Neural crest cell (in vitro differentiated cells): Measurements from ENCODE around the gene RIOK1. TPM values are rescaled to one million over a fixed set of nuclear protein-coding genes. Genes with fewer than 3 reads are reported as not detected.

ENCODE experiments used
- DNase-seq: peaks from one replicate; pipeline ENCODE4 v3.0.0; 2021; ENCODE audit warnings: low read depth, mixed read lengths, low spot score
- H3K27ac Mint-ChIP-seq: one replicate; pipeline ENCODE4 v1.8.0; 2021; ENCODE audit warnings: mild to moderate bottlenecking, mixed read lengths; ENCODE audit not compliant: unreplicated experiment
- H3K27me3 Mint-ChIP-seq: 2 replicates; pipeline ENCODE4 v1.8.0; 2021; ENCODE audit warnings: low read depth, mild to moderate bottlenecking, mixed read lengths
- H3K36me3 Mint-ChIP-seq: 2 replicates; pipeline ENCODE4 v1.8.0; 2021; ENCODE audit warnings: low read depth, mild to moderate bottlenecking, mixed read lengths
- H3K4me1 Mint-ChIP-seq: 2 replicates; pipeline ENCODE4 v1.8.0; 2021; ENCODE audit warnings: mixed read lengths
- H3K4me3 Mint-ChIP-seq: one replicate; pipeline ENCODE4 v1.8.0; 2021; ENCODE audit warnings: mild to moderate bottlenecking, mixed read lengths
- H3K9me3 Mint-ChIP-seq: 2 replicates; pipeline ENCODE4 v1.8.0; 2021; ENCODE audit warnings: mixed read lengths
- total RNA-seq: library from RNA; stranded (reverse); gene quantifications from 2 replicates; pipeline ENCODE4 v1.2.1, GENCODE V29; 2021
- TF ChIP-seq, protein P1 (sequence below): fragments of 200-600 bp; sonication (generic); conservative IDR thresholded peaks from 2 replicates; pipeline ENCODE4 v1.5.0; 2021; ENCODE audit warnings: antibody characterized with exemption, mild to moderate bottlenecking

RIOK1 gene
- total RNA-seq, 1 donor from 2014 or later = 28.0 TPM

DNA sequence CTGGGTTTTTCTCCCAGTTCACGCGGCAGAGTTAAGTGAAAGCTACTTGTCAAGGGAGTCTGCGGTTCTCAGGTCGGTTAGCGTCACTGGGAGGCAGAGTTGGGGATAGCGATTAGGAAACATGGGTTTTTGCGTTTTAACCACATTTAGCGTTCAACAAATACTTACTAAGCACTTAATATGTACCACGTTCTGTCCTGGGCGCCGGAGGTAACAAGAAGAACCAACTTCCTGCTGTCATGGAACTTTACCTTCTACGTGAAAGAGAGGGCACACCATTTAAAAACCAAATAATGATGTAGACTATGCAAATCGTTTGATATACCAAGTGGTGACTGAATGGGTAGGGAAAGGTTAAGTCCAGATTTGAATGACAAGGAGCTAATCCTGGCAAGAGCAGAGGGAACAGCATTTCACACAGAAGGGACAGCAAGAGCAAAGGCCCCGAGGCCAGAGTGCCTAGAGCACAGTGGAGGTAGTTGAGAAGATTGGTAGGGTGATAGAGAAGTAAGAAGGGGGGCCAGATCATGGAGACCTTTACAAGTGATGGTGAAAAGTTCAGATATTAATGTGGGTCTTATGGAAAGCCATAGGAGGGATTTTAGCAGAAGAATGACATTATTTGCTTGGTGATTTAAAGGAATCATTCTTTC lies 744 bp downstream of the RIOK1 start:
- Mint-ChIP-seq H3K27me3 (no peaks in the 10 kb centered on the region), H3K4me1 (peaks cover 41% of the 10 kb centered on the region), H3K9me3 (no peaks in the 10 kb centered on the region), H3K27ac (peak overlapping the region; percentile 97), H3K4me3 (peak overlapping the region; percentile 99), H3K36me3 (peaks cover 3% of the 10 kb centered on the region)
- TF ChIP-seq, protein P1, sequence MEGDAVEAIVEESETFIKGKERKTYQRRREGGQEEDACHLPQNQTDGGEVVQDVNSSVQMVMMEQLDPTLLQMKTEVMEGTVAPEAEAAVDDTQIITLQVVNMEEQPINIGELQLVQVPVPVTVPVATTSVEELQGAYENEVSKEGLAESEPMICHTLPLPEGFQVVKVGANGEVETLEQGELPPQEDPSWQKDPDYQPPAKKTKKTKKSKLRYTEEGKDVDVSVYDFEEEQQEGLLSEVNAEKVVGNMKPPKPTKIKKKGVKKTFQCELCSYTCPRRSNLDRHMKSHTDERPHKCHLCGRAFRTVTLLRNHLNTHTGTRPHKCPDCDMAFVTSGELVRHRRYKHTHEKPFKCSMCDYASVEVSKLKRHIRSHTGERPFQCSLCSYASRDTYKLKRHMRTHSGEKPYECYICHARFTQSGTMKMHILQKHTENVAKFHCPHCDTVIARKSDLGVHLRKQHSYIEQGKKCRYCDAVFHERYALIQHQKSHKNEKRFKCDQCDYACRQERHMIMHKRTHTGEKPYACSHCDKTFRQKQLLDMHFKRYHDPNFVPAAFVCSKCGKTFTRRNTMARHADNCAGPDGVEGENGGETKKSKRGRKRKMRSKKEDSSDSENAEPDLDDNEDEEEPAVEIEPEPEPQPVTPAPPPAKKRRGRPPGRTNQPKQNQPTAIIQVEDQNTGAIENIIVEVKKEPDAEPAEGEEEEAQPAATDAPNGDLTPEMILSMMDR = no peak
- no peak for DNase-seq

DNA sequence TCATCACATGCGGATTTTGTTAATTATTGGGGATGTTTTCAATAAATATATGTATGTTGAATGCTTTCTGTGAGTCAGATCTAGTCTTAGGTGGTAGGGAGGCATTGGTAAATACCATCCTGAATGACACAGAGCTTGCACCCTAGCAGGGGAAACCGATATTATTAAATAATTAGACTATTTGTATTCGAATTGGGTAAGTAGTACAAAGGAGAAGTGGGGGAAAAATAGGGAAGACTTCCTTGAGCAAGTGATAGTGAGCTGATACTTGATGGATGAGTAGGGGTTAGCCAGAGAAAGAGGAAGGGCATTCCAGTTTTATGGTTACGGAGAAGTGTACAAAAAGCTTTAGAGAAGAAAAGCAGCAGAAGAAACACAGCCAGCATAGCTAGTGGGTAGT lies 1.5 kb downstream of the RIOK1 start:
- Mint-ChIP-seq H3K27ac (peak overlapping the region; percentile 16), H3K36me3 (peaks cover 5% of the 10 kb centered on the region), H3K4me1 (peaks cover 41% of the 10 kb centered on the region), H3K27me3 (no peaks in the 10 kb centered on the region), H3K9me3 (no peaks in the 10 kb centered on the region), H3K4me3 (peak overlapping the region; percentile 99)
- TF ChIP-seq, protein P1 = no peak
- no peak for DNase-seq

DNA sequence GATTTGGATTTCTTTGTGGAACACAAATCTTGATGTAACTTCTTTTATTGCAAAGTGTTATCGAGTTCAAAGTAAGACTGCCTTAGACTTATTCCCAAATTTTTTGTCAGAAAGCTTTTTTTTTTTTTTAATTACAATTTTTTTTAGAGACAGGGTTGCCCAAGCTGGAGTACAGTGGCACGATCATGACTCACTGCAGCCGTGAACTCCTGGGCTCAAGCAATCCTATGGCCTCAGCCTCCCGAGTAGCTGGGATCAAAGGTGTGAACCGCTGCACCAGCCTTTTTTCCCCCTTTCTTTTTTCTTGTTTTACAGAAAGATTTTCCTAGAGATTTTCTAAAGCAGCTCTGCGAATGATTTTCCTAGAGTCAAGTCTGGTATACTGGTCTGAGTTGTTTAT lies 2.8 kb downstream of the RIOK1 start:
- Mint-ChIP-seq H3K27ac (no peak overlapping the region), H3K36me3 (peaks cover 5% of the 10 kb centered on the region), H3K27me3 (no peaks in the 10 kb centered on the region), H3K9me3 (no peaks in the 10 kb centered on the region), H3K4me3 (peak overlapping the region; percentile 59), H3K4me1 (peaks cover 41% of the 10 kb centered on the region)
- TF ChIP-seq, protein P1 = no peak
- no peak for DNase-seq

DNA sequence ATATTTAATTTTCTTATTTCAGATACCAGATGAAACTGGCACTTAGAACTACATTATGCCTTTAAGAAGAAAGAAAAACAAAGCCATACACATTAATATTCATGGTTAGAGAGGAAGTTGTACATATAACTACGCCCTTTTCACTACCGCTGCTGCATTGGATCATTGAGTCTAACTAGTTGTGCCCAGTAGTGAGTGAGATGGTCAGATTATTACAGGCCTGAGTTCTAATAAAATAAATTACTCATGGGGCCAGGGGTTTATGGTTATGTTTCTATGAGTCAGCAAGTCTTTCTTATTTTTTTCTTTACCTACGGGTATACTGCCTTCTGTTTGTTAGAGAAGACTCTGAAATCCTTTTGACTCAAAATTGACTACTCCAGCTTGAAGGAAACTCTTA lies 11.5 kb downstream of the RIOK1 start:
- H3K27ac Mint-ChIP-seq = no peak overlapping the region
- H3K36me3 Mint-ChIP-seq = peaks cover 8% of the 10 kb centered on the region

DNA sequence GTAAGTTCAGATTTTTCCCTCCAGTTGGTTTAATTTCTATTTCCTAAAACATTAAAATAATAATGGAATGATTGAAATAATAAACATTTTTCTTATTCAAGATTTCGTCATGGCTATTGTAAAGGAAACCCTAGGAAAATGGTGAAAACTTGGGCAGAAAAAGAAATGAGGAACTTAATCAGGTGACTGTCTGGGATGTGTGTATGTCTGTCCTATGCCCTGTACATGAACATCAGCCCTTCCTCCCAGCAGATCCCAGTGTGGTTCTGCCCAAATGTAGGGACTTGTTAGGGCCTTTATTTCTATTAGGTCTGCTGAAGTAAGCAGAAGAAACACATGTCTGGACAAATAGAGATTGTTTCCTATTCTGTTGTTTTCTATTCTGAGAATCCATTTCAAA lies 13.1 kb downstream of the RIOK1 start:
- H3K36me3 Mint-ChIP-seq = peaks cover 14% of the 10 kb centered on the region
- TF ChIP-seq, protein P1 = no peak
- H3K27ac Mint-ChIP-seq = no peak overlapping the region
- no peaks in the 10 kb centered on the region for H3K9me3 Mint-ChIP-seq
- H3K4me1 Mint-ChIP-seq = no peaks in the 10 kb centered on the region
- no peak overlapping the region for H3K4me3 Mint-ChIP-seq
- DNase-seq = no peak
- no peaks in the 10 kb centered on the region for H3K27me3 Mint-ChIP-seq

More for the DNA sequence above, 11.5 kb downstream of the RIOK1 start:
- H3K4me1 Mint-ChIP-seq = no peaks in the 10 kb centered on the region
- no peak for DNase-seq
- H3K4me3 Mint-ChIP-seq = no peak overlapping the region
- no peaks in the 10 kb centered on the region for H3K9me3 Mint-ChIP-seq
- H3K27me3 Mint-ChIP-seq = no peaks in the 10 kb centered on the region
- TF ChIP-seq, protein P1 = no peak
